DND-41 (cell line): ENCODE results near the gene FAM240A.

ENCODE experiments used
- ATAC-seq: fragments of 200-7000 bp; cut with Tn5 transposase; 3 replicates; pipeline ENCODE4 v1.9.1; 2021; ENCODE audit warnings: low read depth; ENCODE audit not compliant: insufficient read depth
- DNase-seq: peaks from one replicate; pipeline ENCODE4 v3.0.0-alpha.2; 2020
- H2AFZ ChIP-seq: 2 replicates; pipeline ENCODE4 v1.6.0; 2012; ENCODE audit warnings: low read depth, low read length
- H3K27ac ChIP-seq: 2 replicates; pipeline ENCODE4 v1.5.1; 2012; ENCODE audit warnings: low read length, inconsistent platforms
- H3K27me3 ChIP-seq: fragments of 200-600 bp; sonication (generic); 2 replicates; pipeline ENCODE4 v1.6.0; 2012; ENCODE audit warnings: low read length, mild to moderate bottlenecking, inconsistent platforms; ENCODE audit not compliant: insufficient read depth, poor library complexity
- H3K36me3 ChIP-seq: 2 replicates; pipeline ENCODE4 v1.5.1; 2012; ENCODE audit warnings: low read length, inconsistent platforms; ENCODE audit not compliant: insufficient read depth
- H3K4me1 ChIP-seq: 2 replicates; pipeline ENCODE4 v1.5.1; 2012; ENCODE audit warnings: mild to moderate bottlenecking, low read length; ENCODE audit not compliant: insufficient read depth
- H3K4me2 ChIP-seq: 2 replicates; pipeline ENCODE4 v1.6.0; 2012; ENCODE audit warnings: mild to moderate bottlenecking, moderate library complexity, low read length, inconsistent platforms; ENCODE audit not compliant: insufficient read depth
- H3K4me3 ChIP-seq, 2 experiments: fragments of 200-600 bp in 1 of 2; shearing (Covaris generic) in 1 of 2; 2 replicates each; pipeline ENCODE4 v1.5.1; 2012 to 2016; ENCODE audit warnings: inconsistent platforms in 2 of 2, low read length in 2 of 2, mild to moderate bottlenecking in 2 of 2, low read depth in 1 of 2, moderate library complexity in 1 of 2
- H3K79me2 ChIP-seq: 2 replicates; pipeline ENCODE4 v1.6.0; 2012; ENCODE audit warnings: low read length, inconsistent platforms; ENCODE audit not compliant: insufficient read depth
- H3K9ac ChIP-seq: 2 replicates; pipeline ENCODE4 v1.6.0; 2012; ENCODE audit warnings: low read depth, mild to moderate bottlenecking, inconsistent platforms, low read length, moderate library complexity
- H3K9me3 ChIP-seq: 2 replicates; pipeline ENCODE4 v1.5.1; 2012; ENCODE audit warnings: low read length, moderate library complexity, mild to moderate bottlenecking, inconsistent platforms; ENCODE audit not compliant: insufficient read depth, severe bottlenecking
- H4K20me1 ChIP-seq: 2 replicates; pipeline ENCODE4 v1.6.0; 2012; ENCODE audit warnings: low read length; ENCODE audit not compliant: insufficient read depth
- CTCF ChIP-seq: IDR thresholded peaks from 2 replicates; pipeline ENCODE4 v1.5.1; 2012; ENCODE audit warnings: borderline replicate concordance, low read length, moderate library complexity, mild to moderate bottlenecking; ENCODE audit not compliant: poor library complexity, severe bottlenecking; ENCODE audit errors: extremely low read depth
- EZH2 ChIP-seq: IDR thresholded peaks from 3 replicates; pipeline ENCODE4 v1.6.1; 2012; ENCODE audit warnings: borderline replicate concordance, low read depth, mild to moderate bottlenecking, moderate library complexity, low read length, inconsistent platforms; ENCODE audit not compliant: severe bottlenecking

Gene FAM240A

GRCh38 chr3:46595819-46596314 is 16.5 kb upstream of the FAM240A start:
- Histone ChIP-seq H3K27me3 (no peaks in the 10 kb centered on the region), H3K4me3 (no peak overlapping the region), H3K27ac (no peak overlapping the region), H3K4me1 (no peaks in the 10 kb centered on the region), H3K79me2 (no peaks in the 10 kb centered on the region), H2AFZ (no peak overlapping the region), H3K4me2 (no peak overlapping the region), H3K36me3 (no peaks in the 10 kb centered on the region), H3K9me3 (no peaks in the 10 kb centered on the region), H3K9ac (no peak overlapping the region), H4K20me1 (no peaks in the 10 kb centered on the region)
- DNase-seq (no peak), ATAC-seq (no peak)
- no peak for TF ChIP-seq CTCF
- no peak for TF ChIP-seq EZH2

GRCh38 chr3:46599590-46599989 is 12.7 kb upstream of the FAM240A start:
- H3K27ac ChIP-seq, result no peak overlapping the region
- no peaks in the 10 kb centered on the region for H3K36me3 ChIP-seq
- no peaks in the 10 kb centered on the region for H3K9me3 ChIP-seq
- H3K9ac ChIP-seq, result no peak overlapping the region
- no peak overlapping the region for H3K4me3 ChIP-seq
- H3K4me2 ChIP-seq, result no peak overlapping the region
- H4K20me1 ChIP-seq, result no peaks in the 10 kb centered on the region
- H3K79me2 ChIP-seq, result no peaks in the 10 kb centered on the region
- H3K27me3 ChIP-seq, result no peaks in the 10 kb centered on the region
- no peak for TF ChIP-seq CTCF
- H2AFZ ChIP-seq, result no peak overlapping the region
- no peaks in the 10 kb centered on the region for H3K4me1 ChIP-seq
- ATAC-seq (no peak), DNase-seq (no peak)

GRCh38 chr3:46603446-46604046 is 8.8 kb upstream of the FAM240A start:
- Histone ChIP-seq H3K4me3 (no peak overlapping the region), H3K4me1 (no peaks in the 10 kb centered on the region), H3K79me2 (no peaks in the 10 kb centered on the region), H3K4me2 (no peak overlapping the region), H4K20me1 (no peaks in the 10 kb centered on the region), H3K36me3 (no peaks in the 10 kb centered on the region), H3K9ac (no peak overlapping the region), H3K9me3 (no peaks in the 10 kb centered on the region), H3K27ac (no peak overlapping the region), H3K27me3 (no peaks in the 10 kb centered on the region), H2AFZ (no peak overlapping the region)
- DNase-seq (no peak), ATAC-seq (no peak)
- no peak for TF ChIP-seq CTCF
- TF ChIP-seq EZH2, result no peak

- H4K20me1 ChIP-seq, result no peaks in the 10 kb centered on the region
- no peak overlapping the region for H3K27ac ChIP-seq
- H3K36me3 ChIP-seq, result no peaks in the 10 kb centered on the region
- no peak overlapping the region for H3K4me2 ChIP-seq
- H3K9ac ChIP-seq, result no peak overlapping the region
- ATAC-seq (peak; percentile 48; the same call in 2 of the 3 replicates), DNase-seq (no peak)
- no peak overlapping the region for H3K4me3 ChIP-seq
- no peaks in the 10 kb centered on the region for H3K27me3 ChIP-seq
- H2AFZ ChIP-seq, result no peak overlapping the region
- TF ChIP-seq CTCF (no peak), EZH2 (no peak)
- H3K4me1 ChIP-seq, result no peaks in the 10 kb centered on the region
- no peaks in the 10 kb centered on the region for H3K9me3 ChIP-seq
- H3K79me2 ChIP-seq, result no peaks in the 10 kb centered on the region
These were observed 8.2 kb upstream of the FAM240A start for GRCh38 chr3:46604127-46604526.
